Uterus (tissue), 4 donors: ENCODE measurements around the gene BCCIP. TPM values are rescaled to one million over a fixed set of nuclear protein-coding genes. Genes with fewer than 3 reads are reported as not detected.

Experiments
- DNase-seq, 2 donors: peaks; one replicate each; pipeline ENCODE4 v3.0.0-alpha.2; 2019 to 2020
- H3K27ac ChIP-seq, 2 donors: fragments of 200-600 bp; sonication (generic); 1 replicate in 1 of 2; 2 replicates in 1 of 2; pipeline ENCODE4 v1.5.1; 2016 to 2018
- H3K27me3 ChIP-seq, 2 donors: fragments of 200-600 bp; sonication (generic); one replicate each; pipeline ENCODE4 v1.5.1; 2018 to 2019; ENCODE audit warnings: control low read depth in 1 of 2
- H3K36me3 ChIP-seq, 2 donors: fragments of 200-600 bp; sonication (generic); one replicate each; pipeline ENCODE4 v1.5.1; 2019; ENCODE audit warnings: control low read depth in 1 of 2
- H3K4me1 ChIP-seq, 2 donors: fragments of 200-600 bp; sonication (generic); one replicate each; pipeline ENCODE4 v1.5.1; 2018 to 2019; ENCODE audit warnings: control low read depth in 1 of 2
- H3K4me3 ChIP-seq, 2 donors: fragments of 200-600 bp; sonication (generic); 1 replicate in 1 of 2; 2 replicates in 1 of 2; pipeline ENCODE4 v1.5.1; 2018 to 2019; ENCODE audit warnings: mild to moderate bottlenecking in 1 of 2
- H3K9me3 ChIP-seq, 2 donors: fragments of 200-600 bp; sonication (generic); one replicate each; pipeline ENCODE4 v1.5.1; 2019; ENCODE audit warnings: control low read depth in 1 of 2
- POLR2A ChIP-seq, 2 donors: fragments of 450-650 bp; IDR thresholded peaks; one replicate each; pipeline ENCODE4 v1.6.1; 2016; ENCODE audit warnings: antibody characterized with exemption in 2 of 2, mild to moderate bottlenecking in 1 of 2, moderate library complexity in 1 of 2
- intact Hi-C: fragments of 100-400 bp; cut with DNase I; formaldehyde crosslinking; loops from one replicate; pipeline ENCODE4 v1.15.1; 2023; ENCODE audit warnings: low total_unique reads
- total RNA-seq, 4 donors: library from RNA; depleted of rRNA in 3 of 4; stranded (reverse); fragments of >200 nt in 3 of 4; gene quantifications; one replicate each; pipeline versions ENCODE4 v1.1.0 to v1.2.4, GENCODE V29; 2014 to 2023
- TF ChIP-seq, protein P1 (sequence below), 4 experiments: fragments of 200-600 bp in 2 of 4; fragments of 450-650 bp in 2 of 4; sonication (generic) in 2 of 4; IDR thresholded peaks; one replicate each; pipeline ENCODE4 v1.5.1; 2016 to 2019; ENCODE audit warnings: antibody characterized with exemption in 4 of 4, mild to moderate bottlenecking in 2 of 4, moderate library complexity in 1 of 4
- donor health status: DM: yes; HTN: yes; CAD: no.

BCCIP gene
- total RNA-seq, 4 donors from 2014 or later: 10.8 to 59.0 (median 28.8) TPM

- Histone ChIP-seq H3K9me3 (no peaks in the 10 kb centered on the region), H3K27me3 (no peaks in the 10 kb centered on the region), H3K4me3 (no peak overlapping the region), H3K36me3 (no peaks in the 10 kb centered on the region), H3K27ac (no peak overlapping the region), H3K4me1 (no peaks in the 10 kb centered on the region)
- DNase-seq: no peak
- no peak for TF ChIP-seq POLR2A (IDR thresholded peaks at IDR 0.05)
- TF ChIP-seq, protein P1, sequence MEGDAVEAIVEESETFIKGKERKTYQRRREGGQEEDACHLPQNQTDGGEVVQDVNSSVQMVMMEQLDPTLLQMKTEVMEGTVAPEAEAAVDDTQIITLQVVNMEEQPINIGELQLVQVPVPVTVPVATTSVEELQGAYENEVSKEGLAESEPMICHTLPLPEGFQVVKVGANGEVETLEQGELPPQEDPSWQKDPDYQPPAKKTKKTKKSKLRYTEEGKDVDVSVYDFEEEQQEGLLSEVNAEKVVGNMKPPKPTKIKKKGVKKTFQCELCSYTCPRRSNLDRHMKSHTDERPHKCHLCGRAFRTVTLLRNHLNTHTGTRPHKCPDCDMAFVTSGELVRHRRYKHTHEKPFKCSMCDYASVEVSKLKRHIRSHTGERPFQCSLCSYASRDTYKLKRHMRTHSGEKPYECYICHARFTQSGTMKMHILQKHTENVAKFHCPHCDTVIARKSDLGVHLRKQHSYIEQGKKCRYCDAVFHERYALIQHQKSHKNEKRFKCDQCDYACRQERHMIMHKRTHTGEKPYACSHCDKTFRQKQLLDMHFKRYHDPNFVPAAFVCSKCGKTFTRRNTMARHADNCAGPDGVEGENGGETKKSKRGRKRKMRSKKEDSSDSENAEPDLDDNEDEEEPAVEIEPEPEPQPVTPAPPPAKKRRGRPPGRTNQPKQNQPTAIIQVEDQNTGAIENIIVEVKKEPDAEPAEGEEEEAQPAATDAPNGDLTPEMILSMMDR (IDR thresholded peaks at IDR 0.05): no peak
- intact Hi-C loops: no loop called here
These were observed 30.7 kb upstream of the BCCIP start for GRCh38 chr10:125792342-125793300.

DNA sequence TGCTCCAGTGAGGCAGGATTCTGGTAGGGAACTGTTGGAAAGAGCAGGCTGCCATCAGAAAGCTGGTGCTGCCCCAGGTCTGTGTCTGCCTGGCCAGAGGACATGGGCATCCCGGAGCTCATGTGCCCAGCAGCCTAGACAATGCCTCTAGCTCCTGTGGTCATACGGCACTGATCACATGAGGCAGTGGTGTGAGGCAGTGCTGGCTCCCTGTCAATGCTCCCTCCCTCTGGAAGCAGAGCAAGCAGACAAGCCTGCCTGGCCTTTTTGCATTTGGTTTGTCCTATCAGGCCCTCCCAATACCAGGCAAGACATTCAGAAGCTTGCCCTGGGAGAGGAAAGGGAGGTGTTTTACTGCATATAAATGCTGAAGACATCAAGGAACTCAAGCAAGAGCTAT lies 28.2 kb upstream of the BCCIP start:
- H3K36me3 ChIP-seq: no peaks in the 10 kb centered on the region

GRCh38 chr10:125795637-125796190 lies 27.6 kb upstream of the BCCIP start:
- DNase-seq: no peak
- Histone ChIP-seq H3K9me3 (no peaks in the 10 kb centered on the region), H3K36me3 (no peaks in the 10 kb centered on the region), H3K27ac (no peak overlapping the region), H3K4me3 (no peak overlapping the region), H3K27me3 (no peaks in the 10 kb centered on the region), H3K4me1 (no peaks in the 10 kb centered on the region)
- intact Hi-C loops: no loop called here
- TF ChIP-seq, protein P1 (IDR thresholded peaks at IDR 0.05): no peak
- TF ChIP-seq POLR2A (IDR thresholded peaks at IDR 0.05): no peak

More for the DNA sequence above, 28.2 kb upstream of the BCCIP start:
- Histone ChIP-seq H3K4me3 (no peak overlapping the region), H3K27ac (no peak overlapping the region), H3K4me1 (no peaks in the 10 kb centered on the region), H3K9me3 (no peaks in the 10 kb centered on the region), H3K27me3 (no peaks in the 10 kb centered on the region)
- TF ChIP-seq, protein P1 (IDR thresholded peaks at IDR 0.05): no peak
- TF ChIP-seq POLR2A (IDR thresholded peaks at IDR 0.05): no peak
- DNase-seq: no peak
- intact Hi-C loops: no loop called here

DNA sequence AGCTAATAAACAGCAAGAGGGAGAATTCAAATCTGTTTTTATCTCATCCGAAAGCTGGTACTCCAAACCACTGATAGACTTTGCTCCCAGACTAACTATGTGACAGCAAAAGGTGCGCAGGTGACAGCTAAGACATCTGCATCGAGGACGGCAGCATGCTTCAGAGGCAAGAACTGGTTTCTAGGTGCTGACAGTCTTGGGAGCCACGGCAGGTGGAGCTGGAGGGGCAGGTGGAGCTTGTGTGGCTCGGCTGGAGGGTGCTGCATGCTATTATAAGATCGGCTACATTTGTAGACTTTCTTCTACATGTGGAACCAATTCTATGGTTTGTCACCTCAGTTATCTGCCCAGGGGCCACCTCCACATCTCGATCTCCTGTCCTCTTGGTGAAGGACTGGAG lies 25.9 kb upstream of the BCCIP start:
- H3K27ac ChIP-seq: no peak overlapping the region
- intact Hi-C loops: no loop called here
- TF ChIP-seq, protein P1 (IDR thresholded peaks at IDR 0.05): no peak
- no peak for TF ChIP-seq POLR2A (IDR thresholded peaks at IDR 0.05)
- no peak overlapping the region for H3K4me3 ChIP-seq
- DNase-seq: no peak
- no peaks in the 10 kb centered on the region for H3K4me1 ChIP-seq
- no peaks in the 10 kb centered on the region for H3K9me3 ChIP-seq
- H3K36me3 ChIP-seq: no peaks in the 10 kb centered on the region
- no peaks in the 10 kb centered on the region for H3K27me3 ChIP-seq
